H1 (cell line): ENCODE measurements around the gene PRSS16. TPM values are rescaled to one million over a fixed set of nuclear protein-coding genes. Genes with fewer than 3 reads are reported as not detected.
A peak's percentile ranks its signal among the peaks of the same experiment; 100 is the strongest.
"Not testable (repeated sequence)": the region's sequence is repeated elsewhere in the genome, so short reads cannot be mapped to it uniquely, and the experiment has no call there.

ENCODE experiments used
- CTCF ChIA-PET: fragments of 300-600 bp; sonication (Branson Sonifier 250); formaldehyde crosslinking; loops from one replicate; lab custom pipeline; 2021; ENCODE audit not compliant: partially characterized antibody; lab: Charles Lee
- POLR2A ChIA-PET: fragments of 300-600 bp; sonication (Branson Sonifier 250); formaldehyde crosslinking; loops from one replicate; lab custom pipeline; 2021; ENCODE audit warnings: inconsistent platforms; ENCODE audit not compliant: partially characterized antibody; lab: Charles Lee
- DNase-seq, 2 experiments: peaks; one replicate each; pipeline versions ENCODE4 v3.0.0 to v3.0.0-alpha.2; 2010 to 2022; ENCODE audit warnings: low spot score in 2 of 2, low read depth in 1 of 2, mixed read lengths in 1 of 2
- FAIRE-seq: peaks from 2 replicates; lab custom pipeline; 2011; peaks lifted over from hg19 to GRCh38; lab: Jason Lieb, UNC
- H2AFZ ChIP-seq: 2 replicates; pipeline ENCODE4 v1.8.1; 2012; ENCODE audit warnings: low read length, inconsistent platforms
- H2AK5ac ChIP-seq: 2 replicates; pipeline ENCODE4 v1.6.1; 2013; ENCODE audit warnings: low read depth, low read length
- H2BK120ac ChIP-seq: replicated peaks from 2 replicates; pipeline ENCODE3; 2013; ENCODE audit warnings: low read depth, low read length, inconsistent platforms
- H2BK12ac ChIP-seq: 2 replicates; pipeline ENCODE4 v1.6.1; 2013; ENCODE audit warnings: low read depth, low read length
- H2BK15ac ChIP-seq: 2 replicates; pipeline ENCODE4 v1.6.1; 2013; ENCODE audit warnings: low read length
- H2BK20ac ChIP-seq: 2 replicates; pipeline ENCODE4 v1.6.1; 2013; ENCODE audit warnings: low read length
- H2BK5ac ChIP-seq: 2 replicates; pipeline ENCODE4 v1.6.1; 2013; ENCODE audit warnings: low read depth, low read length
- H3K14ac ChIP-seq: 2 replicates; pipeline ENCODE4 v1.6.1; 2013; ENCODE audit warnings: inconsistent platforms; ENCODE audit not compliant: insufficient read length
- H3K18ac ChIP-seq: 2 replicates; pipeline ENCODE4 v1.6.1; 2013; ENCODE audit warnings: low read length; ENCODE audit errors: extremely low read depth
- H3K23ac ChIP-seq: 2 replicates; pipeline ENCODE4 v1.6.1; 2013; ENCODE audit warnings: inconsistent platforms; ENCODE audit not compliant: insufficient read length
- H3K23me2 ChIP-seq: 2 replicates; pipeline ENCODE4 v1.6.1; 2013; ENCODE audit warnings: low read depth, low read length
- H3K27ac ChIP-seq: 2 replicates; pipeline ENCODE4 v1.6.1; 2011; ENCODE audit warnings: low read depth, low read length, inconsistent platforms
- H3K27me3 ChIP-seq, 4 experiments: replicated peaks in 1 of 4; 1 replicate in 1 of 4; 2 replicates in 3 of 4; pipeline versions ENCODE4 v1.6.1 to v1.8.1; 2011 to 2013; ENCODE audit warnings: low read length in 3 of 4, mild to moderate bottlenecking in 3 of 4, inconsistent platforms in 2 of 4, mixed read lengths in 2 of 4, moderate library complexity in 1 of 4; ENCODE audit not compliant: control insufficient read depth in 3 of 4, insufficient read depth in 3 of 4; ENCODE audit errors: extremely low read depth in 1 of 4
- H3K36me3 ChIP-seq, 4 experiments: 2 replicates each; pipeline versions ENCODE4 v1.6.1 to v1.8.1; 2011 to 2013; ENCODE audit warnings: mild to moderate bottlenecking in 4 of 4, low read length in 3 of 4, moderate library complexity in 2 of 4, control low read depth in 1 of 4, inconsistent platforms in 1 of 4; ENCODE audit not compliant: insufficient read depth in 4 of 4, control insufficient read depth in 2 of 4
- H3K4ac ChIP-seq: replicated peaks from 2 replicates; pipeline ENCODE3; 2013; ENCODE audit warnings: low read length, low read depth, mixed read lengths, inconsistent platforms; ENCODE audit not compliant: insufficient read length
- H3K4me1 ChIP-seq, 4 experiments: replicated peaks in 1 of 4; 1 replicate in 1 of 4; 2 replicates in 3 of 4; pipeline versions ENCODE4 v1.6.1 to v1.8.1; 2011 to 2013; ENCODE audit warnings: low read length in 3 of 4, inconsistent platforms in 2 of 4, mixed read lengths in 1 of 4; ENCODE audit not compliant: insufficient read depth in 4 of 4, control insufficient read depth in 3 of 4
- H3K4me2 ChIP-seq, 2 experiments: 2 replicates each; pipeline versions ENCODE4 v1.6.1 to v1.8.1; 2011 to 2013; ENCODE audit warnings: low read depth in 2 of 2, low read length in 2 of 2, control low read depth in 1 of 2, inconsistent platforms in 1 of 2, mild to moderate bottlenecking in 1 of 2; ENCODE audit not compliant: insufficient read depth in 1 of 2
- H3K4me3 ChIP-seq, 4 experiments: fragments of 200-600, 300-600 bp in 1 of 4; sonication (generic), shearing (Covaris generic), sonication (Bioruptor Twin) in 1 of 4; 2 replicates each; pipeline versions ENCODE4 v1.5.1 to v1.8.1; 2011 to 2016; ENCODE audit warnings: low read length in 4 of 4, low read depth in 3 of 4, control low read depth in 2 of 4, inconsistent platforms in 2 of 4, mild to moderate bottlenecking in 2 of 4, mixed read lengths in 1 of 4, moderate library complexity in 1 of 4; ENCODE audit not compliant: insufficient read depth in 2 of 4; ENCODE audit errors: extremely low read depth in 1 of 4
- H3K56ac ChIP-seq: replicated peaks from 2 replicates; pipeline ENCODE3; 2013; ENCODE audit warnings: low read depth, mild to moderate bottlenecking, mixed read lengths, low read length, inconsistent platforms; ENCODE audit not compliant: insufficient read length
- H3K79me1 ChIP-seq: 2 replicates; pipeline ENCODE4 v1.6.1; 2013; ENCODE audit warnings: low read depth, low read length, control low read depth
- H3K79me2 ChIP-seq, 2 experiments: 2 replicates each; pipeline versions ENCODE4 v1.6.1 to v1.8.1; 2012 to 2013; ENCODE audit warnings: low read length in 2 of 2, mild to moderate bottlenecking in 2 of 2, inconsistent platforms in 1 of 2; ENCODE audit not compliant: insufficient read depth in 2 of 2, control insufficient read depth in 1 of 2
- H3K9ac ChIP-seq, 4 experiments: replicated peaks in 1 of 4; 1 replicate in 1 of 4; 2 replicates in 3 of 4; pipeline versions ENCODE4 v1.6.1 to v1.8.1; 2011 to 2013; ENCODE audit warnings: low read depth in 3 of 4, low read length in 3 of 4, control low read depth in 2 of 4, mild to moderate bottlenecking in 2 of 4, moderate library complexity in 2 of 4, inconsistent platforms in 1 of 4; ENCODE audit errors: extremely low read depth in 1 of 4
- H3K9me3 ChIP-seq, 2 experiments: 2 replicates each; pipeline versions ENCODE4 v1.6.1 to v1.8.1; 2012 to 2013; ENCODE audit warnings: mild to moderate bottlenecking in 2 of 2, moderate library complexity in 2 of 2, control low read depth in 1 of 2, inconsistent platforms in 1 of 2, low read depth in 1 of 2, low read length in 1 of 2, mixed read lengths in 1 of 2; ENCODE audit not compliant: insufficient read depth in 2 of 2
- H4K20me1 ChIP-seq, 2 experiments: replicated peaks in 1 of 2; 2 replicates each; pipeline versions ENCODE3 to v1.8.1; 2011 to 2013; ENCODE audit warnings: inconsistent platforms in 2 of 2, low read length in 2 of 2, mild to moderate bottlenecking in 1 of 2; ENCODE audit not compliant: insufficient read depth in 2 of 2, control insufficient read depth in 1 of 2
- H4K5ac ChIP-seq: 2 replicates; pipeline ENCODE4 v1.6.1; 2013; ENCODE audit warnings: low read length, low read depth, mixed read lengths, inconsistent platforms; ENCODE audit not compliant: insufficient read length
- H4K8ac ChIP-seq: 2 replicates; pipeline ENCODE4 v1.8.0; 2013; ENCODE audit warnings: mild to moderate bottlenecking, moderate library complexity, low read length, inconsistent platforms; ENCODE audit not compliant: insufficient read depth; ENCODE audit errors: extremely low read depth
- H4K91ac ChIP-seq: replicated peaks from 2 replicates; pipeline ENCODE3; 2013; ENCODE audit warnings: low read length, mixed read lengths, inconsistent platforms; ENCODE audit not compliant: insufficient read length
- RAD21 ChIP-seq, 2 experiments: IDR thresholded peaks in 1 of 2; conservative IDR thresholded peaks in 1 of 2; 2 replicates each; pipeline ENCODE4 v1.6.1; 2011; ENCODE audit warnings: low read depth in 2 of 2, low read length in 2 of 2, improper control_type of control experiment in 1 of 2, inconsistent platforms in 1 of 2, mild to moderate bottlenecking in 1 of 2, moderate library complexity in 1 of 2
- WGBS, 2 experiments: shearing (Covaris generic) in 1 of 2; methylation state at CpG; one replicate each; pipeline versions ENCODE4 v1.1.6 to v1.1.7; 2013 to 2015; ENCODE audit warnings: low lambda C conversion rate in 2 of 2, mixed read lengths in 2 of 2, inconsistent platforms in 1 of 2, low coverage in 1 of 2, missing lambda C conversion rate in 1 of 2; ENCODE audit not compliant: insufficient replicate concordance in 2 of 2, insufficient coverage in 1 of 2, insufficient read length in 1 of 2; ENCODE audit errors: extremely low coverage in 1 of 2, missing lambda C conversion rate in 1 of 2; 5-methylcytosine and 5-hydroxymethylcytosine counted together
- polyA plus RNA-seq, 7 experiments: library from polyadenylated mRNA; depleted of rRNA in 3 of 7; stranded (reverse) in 5 of 7; unstranded in 2 of 7; fragments of >200 nt in 5 of 7; fragments of 200-250 nt in 2 of 7; gene quantifications; 1 replicate in 5 of 7; 2 replicates in 1 of 7; 4 replicates in 1 of 7; pipeline versions ENCODE4 v1.2.1 to v1.2.3, GENCODE V29; 2011 to 2013; ENCODE audit warnings: missing spikeins in 2 of 7, mixed read lengths in 2 of 7
- total RNA-seq: library from RNA; stranded (reverse); fragmentation: NEBNext Ultra II Directional; extraction: Animal tissue kit (Norgen Biotek cat#: 25700); gene quantifications from 2 replicates; pipeline ENCODE4 v1.2.1, GENCODE V29; 2021
- TF ChIP-seq, protein P1 (sequence below), 3 experiments: IDR thresholded peaks; 1 replicate in 2 of 3; 2 replicates in 1 of 3; pipeline versions ENCODE4 v1.5.1 to v1.6.1; 2011; ENCODE audit warnings: low read length in 3 of 3, mild to moderate bottlenecking in 3 of 3, inconsistent platforms in 2 of 3, low read depth in 1 of 3, moderate library complexity in 1 of 3; ENCODE audit not compliant: insufficient read depth in 1 of 3; ENCODE audit errors: control extremely low read depth in 1 of 3

Gene PRSS16
- total and polyA plus RNA-seq, 2 of the 8 experiments (the other 6 are each of a cell fraction or from before 2014, with no cell fraction given) = 20.2 to 38.9 TPM

DNA sequence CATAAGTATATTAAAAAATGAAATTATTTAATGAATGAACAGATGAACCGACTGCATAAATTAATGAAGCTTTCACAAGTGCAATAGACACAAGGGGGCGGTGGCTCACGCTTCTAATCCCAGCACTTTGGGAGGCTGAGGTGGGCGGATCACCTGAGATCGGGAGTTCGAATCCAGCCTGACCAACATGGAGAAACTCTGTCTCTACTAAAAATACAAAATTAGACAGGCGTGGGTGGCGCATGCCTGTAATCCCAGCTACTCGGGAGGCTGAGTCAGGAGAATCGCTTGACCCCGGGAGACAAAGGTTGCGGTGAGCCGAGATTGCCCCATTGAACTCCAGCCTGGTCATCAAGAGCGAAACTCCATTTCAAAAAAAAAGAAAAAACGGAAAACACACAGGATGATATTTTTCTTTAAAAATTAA, 34.4 kb upstream of the PRSS16 start:
- H3K4me2 ChIP-seq, H4K8ac ChIP-seq, H3K79me2 ChIP-seq, H3K79me1 ChIP-seq, H2AFZ ChIP-seq, H2BK5ac ChIP-seq, H2AK5ac ChIP-seq, FAIRE-seq, H3K27ac ChIP-seq, H4K91ac ChIP-seq, H3K27me3 ChIP-seq, H3K9ac ChIP-seq, H2BK20ac ChIP-seq, DNase-seq, H3K4ac ChIP-seq, H3K14ac ChIP-seq, POLR2A ChIA-PET, H3K4me1 ChIP-seq, H2BK12ac ChIP-seq, H2BK120ac ChIP-seq, H3K56ac ChIP-seq, H4K5ac ChIP-seq, H4K20me1 ChIP-seq, H3K9me3 ChIP-seq, H3K36me3 ChIP-seq, H3K23me2 ChIP-seq, H2BK15ac ChIP-seq, H3K18ac ChIP-seq, H3K23ac ChIP-seq: not testable (repeated sequence)
- 75% methylated on average over 14 of the region's 15 CpGs; no CpG with 5 or more reads in 1 of the 2 experiments for WGBS, 2 experiments
- peak overlapping the region in 2 of 4 experiments; percentile 60 to 81; a peak in 2 of 8 replicates for H3K4me3 ChIP-seq
- TF ChIP-seq, protein P1, sequence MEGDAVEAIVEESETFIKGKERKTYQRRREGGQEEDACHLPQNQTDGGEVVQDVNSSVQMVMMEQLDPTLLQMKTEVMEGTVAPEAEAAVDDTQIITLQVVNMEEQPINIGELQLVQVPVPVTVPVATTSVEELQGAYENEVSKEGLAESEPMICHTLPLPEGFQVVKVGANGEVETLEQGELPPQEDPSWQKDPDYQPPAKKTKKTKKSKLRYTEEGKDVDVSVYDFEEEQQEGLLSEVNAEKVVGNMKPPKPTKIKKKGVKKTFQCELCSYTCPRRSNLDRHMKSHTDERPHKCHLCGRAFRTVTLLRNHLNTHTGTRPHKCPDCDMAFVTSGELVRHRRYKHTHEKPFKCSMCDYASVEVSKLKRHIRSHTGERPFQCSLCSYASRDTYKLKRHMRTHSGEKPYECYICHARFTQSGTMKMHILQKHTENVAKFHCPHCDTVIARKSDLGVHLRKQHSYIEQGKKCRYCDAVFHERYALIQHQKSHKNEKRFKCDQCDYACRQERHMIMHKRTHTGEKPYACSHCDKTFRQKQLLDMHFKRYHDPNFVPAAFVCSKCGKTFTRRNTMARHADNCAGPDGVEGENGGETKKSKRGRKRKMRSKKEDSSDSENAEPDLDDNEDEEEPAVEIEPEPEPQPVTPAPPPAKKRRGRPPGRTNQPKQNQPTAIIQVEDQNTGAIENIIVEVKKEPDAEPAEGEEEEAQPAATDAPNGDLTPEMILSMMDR (IDR thresholded peaks at IDR 0.05; ENCODE audit: control extremely low read depth in 1 of 3, insufficient read depth in 1 of 3, low read depth in 1 of 3, low read length in 3 of 3) = peak in 2 of 3 experiments; percentile 12 to 23; a peak in 1 of 4 replicates
- TF ChIP-seq RAD21 (IDR thresholded peaks at IDR 0.05 in 1 of 2, conservative IDR thresholded peaks at IDR 0.05 in 1 of 2; ENCODE audit: low read depth in 2 of 2, low read length in 2 of 2) = 0 out of 4 replicates have a peak, but pooled peaks have one; percentile 4 to 6
- CTCF ChIA-PET = interaction anchor here (1.4 kb wide), 1 partner anchor 52 kb away, joined by 5 read pairs; no protein-coding TSS in a partner anchor
